Stomach (tissue), 4 donors: Measurements from ENCODE around the gene LSG1.

Source experiments
- CTCF ChIP-seq, 7 experiments: fragments of 450-650 bp in 4 of 7; fragments of 200-600 bp in 3 of 7; sonication (generic) in 3 of 7; IDR thresholded peaks; one replicate each; pipeline ENCODE4 v1.5.1; 2016 to 2019; ENCODE audit warnings: antibody characterized with exemption in 7 of 7, control low read depth in 2 of 7, mild to moderate bottlenecking in 1 of 7
- EP300 ChIP-seq: sonication (generic); formaldehyde crosslinking; IDR thresholded peaks from one replicate; pipeline ENCODE4 v1.6.1; 2017; ENCODE audit warnings: antibody characterized with exemption

- TF ChIP-seq CTCF (IDR thresholded peaks at IDR 0.05) (no peak), EP300 (no peak)
Observed at GRCh38 chr3:194618858-194619608, 53.0 kb downstream of the LSG1 start.
